ENCODE measurements around the gene SCGB1D1.

Gene SCGB1D1

GRCh38 chr11:62153087-62153395 is 37.0 kb upstream of the SCGB1D1 start:
- Histone ChIP-seq H3K36me3 (replicated peaks) (peaks cover 16% of the 10 kb centered on the region), H3K27me3 (replicated peaks) (no peaks in the 10 kb centered on the region), H3K4me3 (ENCODE audit: low read depth, low read length) (no peak overlapping the region), H3K27ac (no peak overlapping the region)
- TF ChIP-seq CTCF (IDR thresholded peaks at IDR 0.05; ENCODE audit: low read depth, low read length, missing control alignments) = no peak
- no peak for DNase-seq
- in situ Hi-C loops (cut with HindIII; ENCODE audit: low pct_ligation_motif_present, low sequenced_read_pairs) = no loop called here

- no peak for TF ChIP-seq CTCF (IDR thresholded peaks at IDR 0.05; ENCODE audit: low read depth, low read length, missing control alignments)
- H3K27me3 ChIP-seq (replicated peaks) = no peaks in the 10 kb centered on the region
Measured at GRCh38 chr11:62153617-62154016, 36.4 kb upstream of the SCGB1D1 start.

GRCh38 chr11:62157603-62158002 is 32.4 kb upstream of the SCGB1D1 start:
- in situ Hi-C loops (cut with HindIII; ENCODE audit: low pct_ligation_motif_present, low sequenced_read_pairs) = no loop called here
- H3K36me3 ChIP-seq (replicated peaks) = peaks cover 3% of the 10 kb centered on the region
- no peak for TF ChIP-seq CTCF (IDR thresholded peaks at IDR 0.05; ENCODE audit: low read depth, low read length, missing control alignments)
- no peaks in the 10 kb centered on the region for H3K27me3 ChIP-seq (replicated peaks)
- H3K27ac ChIP-seq = no peak overlapping the region
- DNase-seq = no peak
- no peak overlapping the region for H3K4me3 ChIP-seq (ENCODE audit: low read depth, low read length)

More at GRCh38 chr11:62153617-62154016, 36.4 kb upstream of the SCGB1D1 start:
- H3K36me3 ChIP-seq (replicated peaks) = peaks cover 16% of the 10 kb centered on the region
- H3K4me3 ChIP-seq (ENCODE audit: low read depth, low read length) = no peak overlapping the region
- H3K27ac ChIP-seq = no peak overlapping the region
- no peak for DNase-seq
- in situ Hi-C loops (cut with HindIII; ENCODE audit: low pct_ligation_motif_present, low sequenced_read_pairs) = no loop called here

GRCh38 chr11:62166371-62166770 is 23.6 kb upstream of the SCGB1D1 start:
- H3K36me3 ChIP-seq (replicated peaks) = no peaks in the 10 kb centered on the region
- no peak overlapping the region for H3K4me3 ChIP-seq (ENCODE audit: low read depth, low read length)
- no peak for DNase-seq
- no peak overlapping the region for H3K27ac ChIP-seq
- in situ Hi-C loops (cut with HindIII; ENCODE audit: low pct_ligation_motif_present, low sequenced_read_pairs) = no loop called here
- no peak for TF ChIP-seq CTCF (IDR thresholded peaks at IDR 0.05; ENCODE audit: low read depth, low read length, missing control alignments)
- H3K27me3 ChIP-seq (replicated peaks) = no peaks in the 10 kb centered on the region

- Histone ChIP-seq H3K27ac (no peak overlapping the region), H3K36me3 (replicated peaks) (no peaks in the 10 kb centered on the region), H3K4me3 (ENCODE audit: low read depth, low read length) (no peak overlapping the region), H3K27me3 (replicated peaks) (no peaks in the 10 kb centered on the region)
- in situ Hi-C loops (cut with HindIII; ENCODE audit: low pct_ligation_motif_present, low sequenced_read_pairs) = no loop called here
- no peak for TF ChIP-seq CTCF (IDR thresholded peaks at IDR 0.05; ENCODE audit: low read depth, low read length, missing control alignments)
- no peak for DNase-seq
Measured at GRCh38 chr11:62169448-62169847, 20.6 kb upstream of the SCGB1D1 start.

- no peak for TF ChIP-seq CTCF (IDR thresholded peaks at IDR 0.05; ENCODE audit: low read depth, low read length, missing control alignments)
- no peaks in the 10 kb centered on the region for H3K27me3 ChIP-seq (replicated peaks)
- in situ Hi-C loops (cut with HindIII; ENCODE audit: low pct_ligation_motif_present, low sequenced_read_pairs) = no loop called here
- no peaks in the 10 kb centered on the region for H3K36me3 ChIP-seq (replicated peaks)
- DNase-seq = no peak
- H3K4me3 ChIP-seq (ENCODE audit: low read depth, low read length) = no peak overlapping the region
- no peak overlapping the region for H3K27ac ChIP-seq
Measured at GRCh38 chr11:62169935-62170334, 20.1 kb upstream of the SCGB1D1 start.

Measured in brain microvascular endothelial cell (primary cell).